HEK293 (cell line): Measurements from ENCODE around the gene CFAP99.

ENCODE experiments used
- CTCF ChIA-PET: fragments of 350-600 bp; formaldehyde crosslinking; extraction: SDS; loops from one replicate; lab custom pipeline; 2021; ENCODE audit warnings: antibody characterized with exemption; lab: Yijun Ruan, JAX
- POLR2A ChIA-PET: fragments of 300-600 bp; formaldehyde crosslinking; extraction: SDS; loops from one replicate; lab custom pipeline; 2020; ENCODE audit warnings: antibody characterized with exemption, inconsistent platforms; lab: Yijun Ruan, JAX
- H3K27ac ChIP-seq: fragments of 200-500 bp; sonication (Bioruptor generic); 2 replicates; pipeline ENCODE4 v1.5.1; 2014; ENCODE audit warnings: low read depth, low read length, control low read depth, inconsistent platforms; ENCODE audit errors: extremely low read depth
- H3K36me3 ChIP-seq, 2 experiments: fragments of 200-500 bp in 1 of 2; sonication (Bioruptor generic) in 1 of 2; 1 replicate in 1 of 2; 2 replicates in 1 of 2; pipeline ENCODE4 v1.5.1; 2014 to 2017; ENCODE audit warnings: inconsistent platforms in 2 of 2, low read length in 2 of 2; ENCODE audit not compliant: control insufficient read depth in 2 of 2, insufficient read depth in 1 of 2
- H3K4me1 ChIP-seq: fragments of 200-500 bp; sonication (Bioruptor generic); 2 replicates; pipeline ENCODE4 v1.5.1; 2014; ENCODE audit warnings: mild to moderate bottlenecking, low read length, inconsistent platforms; ENCODE audit not compliant: control insufficient read depth, insufficient read depth
- H3K4me3 ChIP-seq: 2 replicates; pipeline ENCODE4 v1.5.1; 2011; ENCODE audit warnings: low read depth, mild to moderate bottlenecking, control low read depth, low read length, moderate library complexity
- H3K9me3 ChIP-seq: fragments of 200-500 bp; sonication (Bioruptor generic); 2 replicates; pipeline ENCODE4 v1.5.1; 2014; ENCODE audit warnings: low read depth, low read length, inconsistent platforms; ENCODE audit not compliant: control insufficient read depth, insufficient read depth
- EGR2 ChIP-seq: fragments of 450-650 bp; formaldehyde crosslinking; IDR thresholded peaks from 2 replicates; pipeline ENCODE4 v1.5.1; 2016; ENCODE audit warnings: low read depth, missing biosample characterization, missing genetic modification characterization
- GLIS2 ChIP-seq: fragments of 450-650 bp; formaldehyde crosslinking; IDR thresholded peaks from 2 replicates; pipeline ENCODE4 v1.5.1; 2016; ENCODE audit warnings: missing biosample characterization, missing genetic modification characterization
- REPIN1 ChIP-seq: fragments of 450-650 bp; formaldehyde crosslinking; IDR thresholded peaks from 2 replicates; pipeline ENCODE4 v1.5.1; 2017; ENCODE audit warnings: missing biosample characterization, missing genetic modification characterization, low read depth
- SP2 ChIP-seq: fragments of 450-650 bp; formaldehyde crosslinking; IDR thresholded peaks from 2 replicates; pipeline ENCODE4 v1.5.1; 2016; ENCODE audit warnings: missing biosample characterization, missing genetic modification characterization
- WT1 ChIP-seq: fragments of 450-650 bp; formaldehyde crosslinking; IDR thresholded peaks from 2 replicates; pipeline ENCODE4 v1.5.1; 2016; ENCODE audit warnings: missing biosample characterization, missing genetic modification characterization
- YY1 ChIP-seq: fragments of 450-650 bp; formaldehyde crosslinking; IDR thresholded peaks from 2 replicates; pipeline ENCODE4 v1.5.1; 2018; ENCODE audit warnings: missing biosample characterization, missing genetic modification characterization
- ZBTB48 ChIP-seq: fragments of 450-650 bp; formaldehyde crosslinking; IDR thresholded peaks from 2 replicates; pipeline ENCODE4 v1.5.1; 2016; ENCODE audit warnings: missing biosample characterization, missing genetic modification characterization
- ZBTB8A ChIP-seq: fragments of 450-650 bp; formaldehyde crosslinking; IDR thresholded peaks from 2 replicates; pipeline ENCODE4 v1.5.1; 2016; ENCODE audit warnings: missing biosample characterization, missing genetic modification characterization
- ZFP3 ChIP-seq: fragments of 450-650 bp; formaldehyde crosslinking; IDR thresholded peaks from 2 replicates; pipeline ENCODE4 v1.5.1; 2016; ENCODE audit warnings: low read depth, missing biosample characterization, missing genetic modification characterization
- ZNF138 ChIP-seq: fragments of 450-650 bp; formaldehyde crosslinking; IDR thresholded peaks from 2 replicates; pipeline ENCODE4 v1.5.1; 2016; ENCODE audit warnings: missing biosample characterization, missing genetic modification characterization, borderline replicate concordance
- ZNF23 ChIP-seq: fragments of 450-650 bp; formaldehyde crosslinking; IDR thresholded peaks from 2 replicates; pipeline ENCODE4 v1.5.1; 2016; ENCODE audit warnings: missing biosample characterization, missing genetic modification characterization, borderline replicate concordance
- ZNF292 ChIP-seq: fragments of 450-650 bp; formaldehyde crosslinking; IDR thresholded peaks from 2 replicates; pipeline ENCODE4 v1.5.1; 2016; ENCODE audit warnings: low read depth, missing biosample characterization, missing genetic modification characterization, borderline replicate concordance
- ZNF335 ChIP-seq: fragments of 450-650 bp; formaldehyde crosslinking; conservative IDR thresholded peaks from 2 replicates; pipeline ENCODE4 v1.5.1; 2016; ENCODE audit warnings: missing biosample characterization, missing genetic modification characterization
- ZNF530 ChIP-seq: fragments of 450-650 bp; formaldehyde crosslinking; IDR thresholded peaks from 2 replicates; pipeline ENCODE4 v1.5.1; 2016; ENCODE audit warnings: low read depth, missing biosample characterization, missing genetic modification characterization
- ZNF560 ChIP-seq: fragments of 450-650 bp; formaldehyde crosslinking; IDR thresholded peaks from 2 replicates; pipeline ENCODE4 v1.5.1; 2017; ENCODE audit warnings: missing biosample characterization, missing genetic modification characterization, borderline replicate concordance
- ZNF664 ChIP-seq: fragments of 450-650 bp; formaldehyde crosslinking; IDR thresholded peaks from 2 replicates; pipeline ENCODE4 v1.5.1; 2016; ENCODE audit warnings: missing biosample characterization, missing genetic modification characterization
- ZNF76 ChIP-seq: fragments of 450-650 bp; formaldehyde crosslinking; IDR thresholded peaks from 2 replicates; pipeline ENCODE4; 2016; ENCODE audit warnings: low read depth, missing biosample characterization, missing genetic modification characterization, borderline replicate concordance
- ZNF830 ChIP-seq: fragments of 450-650 bp; IDR thresholded peaks from 2 replicates; pipeline ENCODE4 v1.5.0; 2018; ENCODE audit warnings: missing biosample characterization, missing genetic modification characterization, low read depth, mild to moderate bottlenecking, moderate library complexity
- ZNF843 ChIP-seq: fragments of 450-650 bp; formaldehyde crosslinking; IDR thresholded peaks from 2 replicates; pipeline ENCODE4 v1.5.1; 2016; ENCODE audit warnings: missing biosample characterization, missing genetic modification characterization
- ZSCAN30 ChIP-seq: fragments of 450-650 bp; IDR thresholded peaks from 2 replicates; pipeline ENCODE4 v1.5.1; 2018; ENCODE audit warnings: missing biosample characterization, mild to moderate bottlenecking, missing genetic modification characterization, moderate library complexity
- TF ChIP-seq, protein P1 (sequence below): fragments of 450-650 bp; formaldehyde crosslinking; IDR thresholded peaks from 2 replicates; pipeline ENCODE4 v1.5.1; 2016; ENCODE audit warnings: missing biosample characterization, missing genetic modification characterization
- TF ChIP-seq, protein P2 (sequence below): fragments of 450-650 bp; formaldehyde crosslinking; IDR thresholded peaks from 2 replicates; pipeline ENCODE4 v1.5.1; 2016; ENCODE audit warnings: missing biosample characterization, missing genetic modification characterization
- TF ChIP-seq, protein P3 (sequence below): fragments of 450-650 bp; formaldehyde crosslinking; IDR thresholded peaks from 2 replicates; pipeline ENCODE4 v1.5.1; 2016; ENCODE audit warnings: missing biosample characterization, missing genetic modification characterization
- TF ChIP-seq, protein P4 (sequence below): fragments of 450-650 bp; formaldehyde crosslinking; IDR thresholded peaks from 2 replicates; pipeline ENCODE4 v1.5.1; 2017; ENCODE audit warnings: missing biosample characterization, mild to moderate bottlenecking, missing genetic modification characterization, moderate library complexity
- TF ChIP-seq, protein P5 (sequence below): fragments of 450-650 bp; formaldehyde crosslinking; IDR thresholded peaks from 2 replicates; pipeline ENCODE4 v1.5.1; 2017; ENCODE audit warnings: missing biosample characterization, missing genetic modification characterization
- TF ChIP-seq, protein P6 (sequence below): fragments of 450-650 bp; formaldehyde crosslinking; IDR thresholded peaks from 2 replicates; pipeline ENCODE4 v1.5.1; 2016; ENCODE audit warnings: missing biosample characterization, missing genetic modification characterization
- TF ChIP-seq, protein P7 (sequence below): fragments of 450-650 bp; formaldehyde crosslinking; IDR thresholded peaks from 2 replicates; pipeline ENCODE4 v1.5.1; 2016; ENCODE audit warnings: missing biosample characterization, missing genetic modification characterization

Gene CFAP99

DNA sequence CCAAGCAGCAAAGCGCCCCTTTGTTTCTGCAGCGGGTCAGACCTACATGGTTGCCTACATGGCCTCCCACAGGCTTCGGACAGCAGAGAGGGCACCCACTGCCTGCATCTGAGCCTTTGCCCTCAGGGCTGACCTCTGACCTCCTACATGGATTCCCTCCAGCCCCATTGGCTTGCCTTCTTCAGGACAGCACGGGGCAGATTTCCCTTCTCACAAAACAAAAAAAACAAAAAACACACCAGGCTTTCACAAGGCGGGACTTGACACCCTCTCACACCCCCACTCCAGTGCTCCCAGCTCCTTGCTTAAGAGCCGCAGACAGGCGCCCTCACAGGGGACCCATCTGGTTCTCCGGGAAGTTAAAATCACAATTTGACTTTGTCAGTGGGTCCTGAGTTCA is 33.2 kb upstream of the CFAP99 start:
- no peak overlapping the region for H3K27ac ChIP-seq
- CTCF ChIA-PET, result no interaction called here
- no peaks in the 10 kb centered on the region for H3K36me3 ChIP-seq
- POLR2A ChIA-PET, result no interaction called here
- H3K4me1 ChIP-seq, result no peaks in the 10 kb centered on the region
- TF ChIP-seq, protein P1, sequence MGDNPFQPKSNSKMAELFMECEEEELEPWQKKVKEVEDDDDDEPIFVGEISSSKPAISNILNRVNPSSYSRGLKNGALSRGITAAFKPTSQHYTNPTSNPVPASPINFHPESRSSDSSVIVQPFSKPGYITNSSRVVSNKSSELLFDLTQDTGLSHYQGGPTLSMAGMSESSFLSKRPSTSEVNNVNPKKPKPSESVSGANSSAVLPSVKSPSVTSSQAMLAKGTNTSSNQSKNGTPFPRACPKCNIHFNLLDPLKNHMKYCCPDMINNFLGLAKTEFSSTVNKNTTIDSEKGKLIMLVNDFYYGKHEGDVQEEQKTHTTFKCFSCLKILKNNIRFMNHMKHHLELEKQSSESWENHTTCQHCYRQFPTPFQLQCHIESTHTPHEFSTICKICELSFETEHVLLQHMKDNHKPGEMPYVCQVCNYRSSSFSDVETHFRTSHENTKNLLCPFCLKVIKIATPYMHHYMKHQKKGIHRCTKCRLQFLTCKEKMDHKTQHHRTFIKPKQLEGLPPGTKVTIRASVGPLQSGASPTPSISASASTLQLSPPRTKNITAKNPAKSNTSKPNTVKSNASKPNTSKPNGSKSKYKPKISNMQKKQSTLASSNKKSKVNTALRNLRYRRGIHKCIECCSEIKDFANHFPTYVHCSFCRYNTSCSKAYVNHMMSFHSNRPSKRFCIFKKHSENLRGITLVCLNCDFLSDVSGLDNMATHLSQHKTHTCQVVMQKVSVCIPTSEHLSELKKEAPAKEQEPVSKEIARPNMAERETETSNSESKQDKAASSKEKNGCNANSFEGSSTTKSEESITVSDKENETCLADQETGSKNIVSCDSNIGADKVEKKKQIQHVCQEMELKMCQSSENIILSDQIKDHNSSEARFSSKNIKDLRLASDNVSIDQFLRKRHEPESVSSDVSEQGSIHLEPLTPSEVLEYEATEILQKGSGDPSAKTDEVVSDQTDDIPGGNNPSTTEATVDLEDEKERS (tag by site-specific recombination), result no peak
- TF ChIP-seq ZNF292 (no peak), ZNF664 (tag by site-specific recombination) (no peak), REPIN1 (tag by site-specific recombination) (no peak), ZNF138 (tag by site-specific recombination) (no peak), ZNF830 (no peak), YY1 (tag by site-specific recombination) (no peak), SP2 (tag by site-specific recombination) (no peak), ZNF76 (tag by site-specific recombination) (no peak), ZNF335 (tag by site-specific recombination) (no peak), ZBTB48 (no peak)
- H3K4me3 ChIP-seq, result no peak overlapping the region
- no peaks in the 10 kb centered on the region for H3K9me3 ChIP-seq

DNA sequence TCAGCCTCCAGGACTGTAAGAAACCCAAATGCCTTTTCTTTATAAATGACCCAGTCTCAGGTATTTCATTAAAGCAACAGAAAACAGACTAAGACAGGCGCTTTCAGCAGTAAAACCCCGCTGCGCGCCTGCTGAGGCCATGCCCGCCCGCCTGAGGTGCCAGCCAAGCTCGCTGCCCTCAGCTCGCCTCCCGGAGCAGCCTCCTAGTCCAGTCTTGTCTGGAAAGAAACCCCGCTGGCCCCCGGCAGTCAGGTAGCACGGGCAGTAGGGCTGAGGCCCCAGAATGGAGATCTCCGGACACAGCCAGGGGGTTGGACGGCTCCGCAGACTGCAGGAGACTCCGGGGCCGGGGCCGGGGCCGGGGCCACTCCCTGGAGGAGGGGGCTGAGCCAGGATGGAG is 32.0 kb upstream of the CFAP99 start:
- no peaks in the 10 kb centered on the region for H3K9me3 ChIP-seq
- H3K4me3 ChIP-seq, result no peak overlapping the region
- ChIA-PET POLR2A (no interaction called here), CTCF (no interaction called here)
- no peaks in the 10 kb centered on the region for H3K36me3 ChIP-seq
- no peaks in the 10 kb centered on the region for H3K4me1 ChIP-seq
- TF ChIP-seq, protein P2, sequence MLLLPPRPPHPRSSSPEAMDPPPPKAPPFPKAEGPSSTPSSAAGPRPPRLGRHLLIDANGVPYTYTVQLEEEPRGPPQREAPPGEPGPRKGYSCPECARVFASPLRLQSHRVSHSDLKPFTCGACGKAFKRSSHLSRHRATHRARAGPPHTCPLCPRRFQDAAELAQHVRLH (tag by site-specific recombination), result no peak
- TF ChIP-seq ZNF843 (tag by site-specific recombination), result no peak
- no peak for TF ChIP-seq EGR2
- TF ChIP-seq GLIS2 (tag by site-specific recombination), result no peak
- no peak for TF ChIP-seq WT1 (tag by site-specific recombination)
- no peak for TF ChIP-seq ZNF530
- TF ChIP-seq ZBTB8A (tag by site-specific recombination), result no peak
- TF ChIP-seq, protein P3, sequence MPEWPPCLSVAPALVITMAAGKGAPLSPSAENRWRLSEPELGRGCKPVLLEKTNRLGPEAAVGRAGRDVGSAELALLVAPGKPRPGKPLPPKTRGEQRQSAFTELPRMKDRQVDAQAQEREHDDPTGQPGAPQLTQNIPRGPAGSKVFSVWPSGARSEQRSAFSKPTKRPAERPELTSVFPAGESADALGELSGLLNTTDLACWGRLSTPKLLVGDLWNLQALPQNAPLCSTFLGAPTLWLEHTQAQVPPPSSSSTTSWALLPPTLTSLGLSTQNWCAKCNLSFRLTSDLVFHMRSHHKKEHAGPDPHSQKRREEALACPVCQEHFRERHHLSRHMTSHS, result no peak
- TF ChIP-seq ZNF560 (tag by site-specific recombination), result no peak
- TF ChIP-seq, protein P4, sequence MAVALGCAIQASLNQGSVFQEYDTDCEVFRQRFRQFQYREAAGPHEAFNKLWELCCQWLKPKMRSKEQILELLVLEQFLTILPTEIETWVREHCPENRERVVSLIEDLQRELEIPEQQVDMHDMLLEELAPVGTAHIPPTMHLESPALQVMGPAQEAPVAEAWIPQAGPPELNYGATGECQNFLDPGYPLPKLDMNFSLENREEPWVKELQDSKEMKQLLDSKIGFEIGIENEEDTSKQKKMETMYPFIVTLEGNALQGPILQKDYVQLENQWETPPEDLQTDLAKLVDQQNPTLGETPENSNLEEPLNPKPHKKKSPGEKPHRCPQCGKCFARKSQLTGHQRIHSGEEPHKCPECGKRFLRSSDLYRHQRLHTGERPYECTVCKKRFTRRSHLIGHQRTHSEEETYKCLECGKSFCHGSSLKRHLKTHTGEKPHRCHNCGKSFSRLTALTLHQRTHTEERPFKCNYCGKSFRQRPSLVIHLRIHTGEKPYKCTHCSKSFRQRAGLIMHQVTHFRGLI (tag by site-specific recombination), result no peak
- no peak for TF ChIP-seq ZNF138 (tag by site-specific recombination)
- TF ChIP-seq, protein P5, sequence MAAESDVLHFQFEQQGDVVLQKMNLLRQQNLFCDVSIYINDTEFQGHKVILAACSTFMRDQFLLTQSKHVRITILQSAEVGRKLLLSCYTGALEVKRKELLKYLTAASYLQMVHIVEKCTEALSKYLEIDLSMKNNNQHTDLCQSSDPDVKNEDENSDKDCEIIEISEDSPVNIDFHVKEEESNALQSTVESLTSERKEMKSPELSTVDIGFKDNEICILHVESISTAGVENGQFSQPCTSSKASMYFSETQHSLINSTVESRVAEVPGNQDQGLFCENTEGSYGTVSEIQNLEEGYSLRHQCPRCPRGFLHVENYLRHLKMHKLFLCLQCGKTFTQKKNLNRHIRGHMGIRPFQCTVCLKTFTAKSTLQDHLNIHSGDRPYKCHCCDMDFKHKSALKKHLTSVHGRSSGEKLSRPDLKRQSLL (tag by site-specific recombination), result no peak
- TF ChIP-seq ZNF23 (tag by site-specific recombination), result no peak
- TF ChIP-seq ZFP3, result no peak
- TF ChIP-seq, protein P6, sequence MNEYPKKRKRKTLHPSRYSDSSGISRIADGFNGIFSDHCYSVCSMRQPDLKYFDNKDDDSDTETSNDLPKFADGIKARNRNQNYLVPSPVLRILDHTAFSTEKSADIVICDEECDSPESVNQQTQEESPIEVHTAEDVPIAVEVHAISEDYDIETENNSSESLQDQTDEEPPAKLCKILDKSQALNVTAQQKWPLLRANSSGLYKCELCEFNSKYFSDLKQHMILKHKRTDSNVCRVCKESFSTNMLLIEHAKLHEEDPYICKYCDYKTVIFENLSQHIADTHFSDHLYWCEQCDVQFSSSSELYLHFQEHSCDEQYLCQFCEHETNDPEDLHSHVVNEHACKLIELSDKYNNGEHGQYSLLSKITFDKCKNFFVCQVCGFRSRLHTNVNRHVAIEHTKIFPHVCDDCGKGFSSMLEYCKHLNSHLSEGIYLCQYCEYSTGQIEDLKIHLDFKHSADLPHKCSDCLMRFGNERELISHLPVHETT (tag by site-specific recombination), result no peak
- TF ChIP-seq, protein P7, sequence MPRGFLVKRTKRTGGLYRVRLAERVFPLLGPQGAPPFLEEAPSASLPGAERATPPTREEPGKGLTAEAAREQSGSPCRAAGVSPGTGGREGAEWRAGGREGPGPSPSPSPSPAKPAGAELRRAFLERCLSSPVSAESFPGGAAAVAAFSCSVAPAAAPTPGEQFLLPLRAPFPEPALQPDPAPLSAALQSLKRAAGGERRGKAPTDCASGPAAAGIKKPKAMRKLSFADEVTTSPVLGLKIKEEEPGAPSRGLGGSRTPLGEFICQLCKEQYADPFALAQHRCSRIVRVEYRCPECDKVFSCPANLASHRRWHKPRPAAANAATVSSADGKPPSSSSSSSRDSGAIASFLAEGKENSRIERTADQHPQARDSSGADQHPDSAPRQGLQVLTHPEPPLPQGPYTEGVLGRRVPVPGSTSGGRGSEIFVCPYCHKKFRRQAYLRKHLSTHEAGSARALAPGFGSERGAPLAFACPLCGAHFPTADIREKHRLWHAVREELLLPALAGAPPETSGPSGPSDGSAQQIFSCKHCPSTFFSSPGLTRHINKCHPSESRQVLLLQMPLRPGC (tag by site-specific recombination), result no peak
- no peak for TF ChIP-seq ZSCAN30 (tag by site-specific recombination)
- TF ChIP-seq, all 188 proteins: peak for 0
- no peak overlapping the region for H3K27ac ChIP-seq
